Right renal cortex interstitium (tissue), 3 donors: ENCODE measurements around the gene CHCHD6. TPM values are rescaled to one million over a fixed set of nuclear protein-coding genes. Genes with fewer than 3 reads are reported as not detected.

Experiments
- DNase-seq, 3 donors: peaks; one replicate each; pipeline ENCODE4 v3.0.0-alpha.2; 2013; ENCODE audit warnings: low read depth in 3 of 3, low spot score in 2 of 3
- polyA plus RNA-seq, 3 donors: library from polyadenylated mRNA; unstranded; fragments of 120-200 nt; gene quantifications; one replicate each; pipeline ENCODE4 v1.2.1, GENCODE V29; 2013; ENCODE audit not compliant: insufficient read length in 3 of 3

CHCHD6 gene
- polyA plus RNA-seq, 3 donors: 17.8 to 21.5 (median 19.5) TPM

GRCh38 chr3:126888186-126888760 is 184.2 kb downstream of the CHCHD6 start:
- no peak for DNase-seq

GRCh38 chr3:126889276-126890201 is 185.5 kb downstream of the CHCHD6 start:
- DNase-seq: no peak

GRCh38 chr3:126891141-126891540 is 187.1 kb downstream of the CHCHD6 start:
- no peak for DNase-seq

- DNase-seq: no peak
Measured at GRCh38 chr3:126891791-126892190, 187.8 kb downstream of the CHCHD6 start.

- DNase-seq: no peak
Measured at GRCh38 chr3:126893651-126894050, 189.6 kb downstream of the CHCHD6 start.

GRCh38 chr3:126894475-126894874 is 190.4 kb downstream of the CHCHD6 start:
- DNase-seq: no peak

- no peak for DNase-seq
Measured at GRCh38 chr3:126895178-126896066, 191.4 kb downstream of the CHCHD6 start.

GRCh38 chr3:126896067-126896441 is 192.0 kb downstream of the CHCHD6 start:
- DNase-seq: no peak

GRCh38 chr3:126896968-126897367 is 192.9 kb downstream of the CHCHD6 start:
- no peak for DNase-seq

GRCh38 chr3:126897943-126898342 is 193.9 kb downstream of the CHCHD6 start:
- DNase-seq: no peak

- DNase-seq: no peak
Measured at GRCh38 chr3:126900859-126901540, 197.0 kb downstream of the CHCHD6 start.

GRCh38 chr3:126901631-126902030 is 197.6 kb downstream of the CHCHD6 start:
- no peak for DNase-seq

GRCh38 chr3:126903521-126903920 is 199.5 kb downstream of the CHCHD6 start:
- DNase-seq: no peak

GRCh38 chr3:126907557-126907956 is 203.5 kb downstream of the CHCHD6 start:
- no peak for DNase-seq

GRCh38 chr3:126908752-126909275 is 204.8 kb downstream of the CHCHD6 start:
- no peak for DNase-seq

- DNase-seq: no peak
Measured at GRCh38 chr3:126910231-126910630, 206.2 kb downstream of the CHCHD6 start.

GRCh38 chr3:126911162-126912026 is 207.4 kb downstream of the CHCHD6 start:
- no peak for DNase-seq

- DNase-seq: no peak
Measured at GRCh38 chr3:126912027-126912422, 208.0 kb downstream of the CHCHD6 start.

GRCh38 chr3:126912491-126913195 is 208.6 kb downstream of the CHCHD6 start:
- no peak for DNase-seq
